GM18868 (cell line): ENCODE data around the gene ST6GALNAC6.

Experiments
- ATAC-seq: cut with Tn5 transposase; IDR thresholded peaks from one replicate; pipeline ENCODE4 v1.9.1; 2021; ENCODE audit warnings: mild to moderate bottlenecking, moderate library complexity; ENCODE audit not compliant: unreplicated experiment

ST6GALNAC6 gene, protein sequence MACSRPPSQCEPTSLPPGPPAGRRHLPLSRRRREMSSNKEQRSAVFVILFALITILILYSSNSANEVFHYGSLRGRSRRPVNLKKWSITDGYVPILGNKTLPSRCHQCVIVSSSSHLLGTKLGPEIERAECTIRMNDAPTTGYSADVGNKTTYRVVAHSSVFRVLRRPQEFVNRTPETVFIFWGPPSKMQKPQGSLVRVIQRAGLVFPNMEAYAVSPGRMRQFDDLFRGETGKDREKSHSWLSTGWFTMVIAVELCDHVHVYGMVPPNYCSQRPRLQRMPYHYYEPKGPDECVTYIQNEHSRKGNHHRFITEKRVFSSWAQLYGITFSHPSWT

DNA sequence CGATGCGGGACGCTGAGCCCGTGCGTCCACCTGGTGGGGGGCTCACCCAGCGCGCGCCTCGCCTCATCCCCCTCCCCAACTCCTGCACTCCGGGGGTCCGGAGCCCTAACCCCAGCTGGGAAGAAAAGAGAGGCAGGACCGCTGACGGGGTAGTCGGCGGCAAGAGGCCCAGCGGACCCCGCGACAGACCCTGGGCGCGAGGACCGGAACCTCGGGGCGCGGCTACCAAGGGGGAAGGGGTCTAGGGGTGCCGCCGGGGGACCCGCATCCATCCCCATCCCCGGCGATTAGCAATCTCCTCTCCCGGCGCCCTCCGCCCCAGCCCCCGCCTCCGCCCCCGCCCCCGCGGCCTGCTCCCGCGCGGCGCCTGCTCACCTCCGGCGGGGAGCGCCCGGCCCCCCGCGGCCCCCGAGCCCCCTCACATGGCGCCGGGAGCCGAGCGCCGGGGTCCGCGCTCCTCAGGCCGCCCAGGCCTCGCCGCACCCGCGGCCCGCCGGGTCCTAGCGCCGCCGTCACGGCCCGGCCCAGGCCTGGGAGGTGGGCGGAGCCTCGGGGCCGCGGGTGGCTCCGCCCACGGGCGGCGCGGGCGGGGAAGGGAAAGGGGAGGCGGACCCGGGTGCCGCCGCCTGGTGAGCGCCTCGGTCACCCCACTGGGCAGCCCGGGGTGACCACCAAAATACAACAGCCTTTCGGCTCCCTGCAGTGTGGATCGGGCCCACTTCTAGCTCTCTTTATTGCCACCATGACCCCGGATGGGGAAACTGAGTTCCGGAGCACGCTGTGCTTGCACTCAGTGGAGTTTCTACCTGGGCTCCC lies at the start of gene ST6GALNAC6:
Gene ST6GALNAC6 (minus strand): TSS at position 476 of the 816 bp plus-strand sequence. CDS start 1,622 bp downstream, outside the sequence.
- peak; percentile 76 for ATAC-seq

DNA sequence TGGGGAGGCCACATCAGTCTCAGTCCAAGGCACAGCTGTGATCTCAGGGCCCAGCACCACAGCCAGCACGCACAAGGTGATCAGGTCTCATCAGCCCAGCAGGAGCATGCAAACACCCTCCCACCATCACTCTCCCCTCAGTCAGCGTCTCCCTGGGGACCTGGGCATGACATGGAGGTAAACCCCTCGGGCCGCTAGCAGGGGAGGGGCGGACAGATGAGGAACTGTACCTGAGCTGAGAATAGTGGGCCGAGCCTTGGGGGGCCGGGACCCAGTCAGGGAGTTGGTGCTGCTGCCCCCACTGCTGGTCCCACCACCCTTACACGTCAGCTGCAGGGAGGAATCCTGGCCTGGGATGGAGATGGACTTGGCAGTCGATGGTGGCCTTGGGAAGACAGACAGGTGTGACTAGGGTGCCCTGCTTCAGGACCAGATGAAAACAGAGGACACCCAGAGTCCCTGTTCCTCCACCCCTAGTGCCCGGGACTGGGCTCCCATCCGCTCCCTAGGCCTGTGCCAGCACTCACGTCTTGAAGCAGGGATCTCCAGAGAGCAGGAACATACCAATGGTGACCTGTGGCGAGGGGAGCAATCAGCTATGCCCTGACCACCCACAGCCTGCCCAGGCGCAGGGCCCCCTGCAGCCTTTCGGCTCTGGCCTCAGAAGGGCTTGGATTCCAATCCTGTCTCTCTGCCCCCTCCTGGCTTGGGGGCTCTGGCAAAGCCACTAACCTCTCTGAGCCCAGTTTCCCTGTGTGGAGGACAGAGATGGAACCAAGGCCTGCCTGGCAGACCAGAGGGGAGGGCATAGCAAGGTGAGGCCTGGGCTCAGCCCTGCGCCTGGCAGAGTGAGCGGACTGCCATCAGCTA lies 48.7 kb upstream of the ST6GALNAC6 start:
- ATAC-seq, result no peak

DNA sequence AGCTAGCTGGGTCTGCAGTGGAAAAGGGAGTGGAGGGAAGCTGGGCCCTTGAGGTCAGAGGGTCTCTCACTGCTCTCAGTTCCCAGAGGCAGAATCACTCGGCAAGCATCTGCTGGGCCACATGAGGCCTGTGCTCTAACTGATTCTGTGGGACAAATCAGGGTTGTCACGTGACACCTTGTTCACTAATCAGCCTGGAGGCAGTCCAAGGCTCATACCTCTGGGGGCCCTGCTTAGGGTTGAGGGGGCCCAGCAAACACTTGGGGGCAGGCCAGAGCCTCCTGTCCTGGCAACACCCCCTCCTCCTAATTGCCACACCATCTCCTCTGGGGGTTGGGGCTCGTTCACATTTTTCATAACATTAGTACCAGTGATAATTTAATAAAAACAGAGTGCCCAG lies 47.3 kb upstream of the ST6GALNAC6 start:
- no peak for ATAC-seq

DNA sequence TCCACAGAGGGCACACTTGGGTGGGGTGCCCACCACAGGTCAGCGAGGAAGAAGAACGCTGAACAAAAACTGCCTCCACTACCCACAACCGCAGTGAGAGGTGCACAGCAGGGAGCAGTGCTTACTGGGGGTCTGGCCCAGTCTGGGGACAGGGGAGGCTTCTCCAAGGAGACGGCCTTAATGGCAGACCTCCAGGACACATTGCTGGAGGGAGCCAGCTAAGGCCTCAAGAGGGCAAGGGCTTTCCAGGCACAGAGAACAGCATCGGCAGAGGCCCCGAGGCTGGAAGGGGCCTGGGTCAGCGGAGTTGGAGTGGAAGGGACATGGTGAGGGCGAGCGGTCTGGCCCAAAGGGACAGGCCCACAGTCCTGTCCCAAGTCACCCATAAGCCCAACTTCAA lies 46.5 kb upstream of the ST6GALNAC6 start:
- no peak for ATAC-seq

DNA sequence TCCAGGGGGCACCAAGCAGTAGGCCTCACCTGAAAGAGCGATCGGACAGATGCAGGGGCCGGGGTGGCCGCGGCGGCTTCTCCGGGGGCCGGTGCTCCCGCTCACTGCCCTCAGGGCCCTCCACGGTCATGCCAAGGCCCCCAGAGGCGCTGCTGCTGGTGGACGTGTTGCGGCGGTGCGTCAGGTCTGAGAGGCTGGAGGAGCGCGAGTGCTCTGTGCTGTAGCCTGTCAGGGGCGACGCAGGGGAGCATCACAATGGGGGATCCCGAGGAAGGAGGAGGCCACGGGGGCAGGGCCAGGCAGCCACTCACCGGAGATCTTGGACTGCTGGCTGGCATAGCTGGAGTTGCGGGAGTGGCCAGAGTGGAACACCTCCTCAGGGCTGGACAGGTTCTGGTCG lies 45.9 kb upstream of the ST6GALNAC6 start:
- ATAC-seq, result no peak

DNA sequence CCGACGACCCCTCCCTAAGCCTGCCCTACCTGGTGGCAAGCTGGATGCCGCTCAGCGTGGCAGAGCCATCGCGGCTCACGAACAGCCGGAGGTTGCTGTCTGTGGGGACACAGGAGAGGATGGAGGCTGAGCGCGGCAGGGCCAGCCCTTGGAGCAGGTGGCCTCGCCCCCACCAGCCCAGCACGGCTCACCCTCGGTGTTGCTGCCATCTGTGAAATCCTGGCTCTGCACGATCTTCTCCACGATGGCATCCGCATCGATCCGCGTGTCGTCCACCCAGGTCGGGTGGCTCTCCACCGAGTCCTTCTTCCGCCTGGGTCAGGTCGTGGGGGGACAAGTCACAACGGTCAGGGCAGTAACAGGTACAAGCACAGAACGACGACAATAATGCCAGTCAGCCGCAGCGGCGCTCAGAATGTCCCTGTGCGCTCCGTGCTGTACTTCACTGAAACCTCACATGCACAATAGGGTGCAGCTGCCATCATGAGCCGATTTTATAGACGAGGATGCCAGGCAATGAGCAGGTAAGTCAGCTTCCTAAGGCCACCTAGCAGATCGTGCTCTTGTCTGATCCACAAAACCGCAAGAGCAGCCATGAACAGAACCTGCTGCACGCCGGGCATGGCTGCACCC lies 45.3 kb upstream of the ST6GALNAC6 start:
- no peak for ATAC-seq

DNA sequence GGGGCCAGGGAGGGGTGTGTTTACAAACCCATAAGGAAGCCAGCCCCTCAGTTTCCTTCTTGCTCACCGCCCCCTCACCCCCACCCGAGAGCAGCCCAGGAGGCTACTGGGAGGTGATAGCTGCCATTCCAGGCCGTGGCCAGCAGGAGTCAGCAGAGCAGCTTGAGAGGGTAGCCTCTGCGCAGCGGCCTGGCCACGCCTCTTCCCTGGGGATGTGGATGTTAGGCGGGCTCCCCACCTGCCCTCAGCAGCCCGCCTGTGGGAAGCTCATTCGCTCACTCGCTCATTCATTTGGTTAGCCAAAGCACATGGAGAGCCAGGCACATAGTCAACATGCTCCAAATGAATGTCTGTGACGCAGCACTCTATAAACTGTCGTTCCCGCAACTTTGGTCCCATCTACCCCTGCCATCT lies 44.3 kb upstream of the ST6GALNAC6 start:
- peak; percentile 68 for ATAC-seq

DNA sequence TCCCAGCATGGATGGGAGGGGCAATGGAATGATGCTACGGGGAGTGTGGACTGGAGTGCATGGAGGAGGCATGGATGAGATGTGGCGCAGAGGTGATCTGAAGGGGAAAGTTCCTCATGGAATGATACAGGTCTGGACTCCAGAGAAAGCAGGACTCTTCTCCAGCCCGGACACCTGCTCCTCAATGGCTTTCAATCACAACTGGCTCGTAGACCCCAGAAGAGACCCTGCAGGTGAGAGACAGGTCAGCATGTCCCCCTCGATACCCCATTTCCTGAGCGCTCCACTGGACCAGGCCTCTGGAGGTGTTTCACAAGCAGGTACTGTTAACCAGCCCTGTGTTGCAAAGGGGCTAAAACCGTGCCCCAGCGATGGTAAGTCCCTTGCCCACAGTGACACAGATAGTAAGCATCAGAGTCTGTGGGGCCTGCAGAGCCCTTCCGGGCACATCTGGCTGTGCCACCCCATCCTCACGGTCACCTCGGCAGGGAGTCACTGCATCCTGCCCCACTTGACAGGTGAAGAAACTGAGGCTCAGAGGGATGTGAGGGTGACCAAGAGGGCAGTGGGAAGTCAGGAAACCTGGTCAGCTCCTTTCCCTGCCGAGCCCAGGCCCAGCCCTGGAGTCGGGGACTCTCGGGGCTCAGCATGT lies 43.7 kb upstream of the ST6GALNAC6 start:
- no peak for ATAC-seq

DNA sequence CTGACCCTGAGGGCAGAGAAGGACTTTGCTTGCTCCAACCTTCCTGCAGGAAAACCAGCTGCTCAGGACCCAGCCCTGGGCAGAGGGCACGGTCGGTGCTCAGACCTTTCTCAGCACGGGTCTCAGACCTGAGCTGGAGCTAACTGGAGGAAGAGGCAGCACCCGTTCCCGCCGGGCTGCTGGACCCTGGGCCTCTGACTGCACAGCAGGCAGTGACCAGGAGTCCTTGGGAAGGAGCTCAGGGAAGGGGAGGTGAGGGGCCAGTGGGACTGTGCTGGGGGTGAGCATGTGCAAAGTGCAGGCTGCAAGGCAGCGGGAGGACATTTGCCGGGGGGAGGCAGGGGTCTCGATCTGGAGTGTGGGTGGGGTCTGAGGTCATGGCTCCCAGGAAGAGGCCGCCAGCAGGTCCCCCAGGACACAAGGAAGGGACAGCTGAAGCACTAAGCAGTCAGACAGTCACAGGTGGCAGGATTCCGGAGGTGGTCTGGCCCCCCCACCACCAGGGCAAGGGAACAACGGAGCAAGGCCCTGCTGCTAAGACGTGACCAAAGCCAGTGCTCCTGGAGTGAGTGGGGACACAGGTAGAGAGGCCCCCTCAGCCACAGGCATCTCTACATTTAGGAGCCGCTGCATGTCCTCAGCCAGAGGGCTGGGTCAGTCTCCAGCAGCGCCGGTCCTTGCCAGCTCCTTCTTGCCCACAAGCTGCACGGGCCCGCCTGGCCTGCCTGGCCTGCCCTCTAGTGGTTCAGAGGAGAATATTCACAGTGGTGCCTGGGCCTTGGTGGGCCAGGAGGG lies 43.0 kb upstream of the ST6GALNAC6 start:
- no peak for ATAC-seq

DNA sequence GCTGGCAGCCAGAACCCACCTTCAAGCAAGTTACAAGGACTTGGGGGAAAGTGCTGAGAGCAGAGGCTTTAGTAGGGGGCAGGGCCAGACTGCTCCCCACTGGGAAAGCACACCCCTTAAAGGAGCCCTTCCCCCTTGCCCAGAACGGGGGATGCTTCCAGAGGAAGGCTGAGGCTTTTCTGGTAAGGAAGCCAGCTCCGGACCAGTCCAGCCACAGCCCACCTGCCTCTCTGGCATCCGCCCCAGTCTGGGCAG lies 42.5 kb upstream of the ST6GALNAC6 start:
- ATAC-seq, result no peak

DNA sequence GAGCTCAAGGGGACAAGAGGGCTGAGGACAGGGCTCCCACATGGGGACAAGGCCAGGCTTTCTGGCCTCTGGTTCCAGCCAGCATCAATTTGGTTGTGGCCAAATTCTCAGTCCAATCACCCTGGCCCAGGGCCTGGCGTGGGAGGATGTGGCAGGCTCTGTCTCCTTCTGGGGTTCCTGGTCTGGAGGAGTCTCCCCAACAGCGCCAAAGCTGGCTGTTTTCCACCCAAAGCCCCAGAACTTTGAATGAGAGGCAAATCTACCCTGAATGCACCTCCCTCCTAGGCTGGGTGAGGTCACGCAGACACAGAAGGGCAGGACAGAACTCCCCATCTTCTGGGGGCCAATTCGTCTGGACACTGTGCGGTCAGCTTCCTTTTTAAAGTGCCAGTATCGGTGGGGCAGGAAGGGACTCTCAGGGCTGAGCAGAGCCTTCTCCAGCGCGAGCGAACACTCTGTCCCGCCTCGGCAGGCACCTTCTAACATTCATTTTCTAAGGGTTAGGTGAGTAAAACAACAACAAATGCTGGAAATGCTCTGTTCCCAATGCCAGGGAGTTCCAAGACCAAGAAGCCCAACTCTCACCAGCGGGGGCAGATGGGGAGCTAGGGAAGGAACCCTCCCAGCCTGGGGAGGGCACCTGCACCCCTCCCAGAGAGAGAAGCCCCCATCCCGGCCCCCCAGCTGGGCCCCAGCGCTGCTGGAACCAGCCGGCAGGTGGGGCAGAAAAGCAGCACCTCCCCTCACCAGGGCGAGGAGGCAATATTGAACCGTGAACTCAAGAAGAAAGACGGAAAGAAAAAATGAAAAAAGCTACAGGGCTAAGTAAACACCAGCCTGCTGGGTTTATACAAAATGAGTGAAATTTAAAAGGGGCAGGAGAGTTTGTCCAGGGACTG lies 41.9 kb upstream of the ST6GALNAC6 start:
- ATAC-seq, result no peak

DNA sequence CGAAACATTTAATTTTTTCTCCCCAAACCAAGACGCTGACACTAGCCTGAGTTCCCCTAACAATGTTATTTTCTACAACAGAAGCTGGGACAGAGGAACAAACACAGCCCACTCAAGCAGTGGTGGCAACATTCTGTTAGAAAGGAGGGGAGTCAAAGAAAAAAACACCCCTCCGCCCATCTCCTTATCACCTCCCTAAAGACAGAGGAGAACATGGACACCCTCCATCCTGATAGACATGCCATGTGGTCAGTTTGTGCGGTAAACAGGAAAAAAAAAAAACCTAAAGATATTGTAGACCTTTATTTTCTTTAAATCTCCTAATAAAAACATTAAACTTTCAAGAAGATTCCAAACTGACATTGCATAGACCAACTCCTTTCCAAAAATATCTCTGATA lies 41.2 kb upstream of the ST6GALNAC6 start:
- no peak for ATAC-seq

DNA sequence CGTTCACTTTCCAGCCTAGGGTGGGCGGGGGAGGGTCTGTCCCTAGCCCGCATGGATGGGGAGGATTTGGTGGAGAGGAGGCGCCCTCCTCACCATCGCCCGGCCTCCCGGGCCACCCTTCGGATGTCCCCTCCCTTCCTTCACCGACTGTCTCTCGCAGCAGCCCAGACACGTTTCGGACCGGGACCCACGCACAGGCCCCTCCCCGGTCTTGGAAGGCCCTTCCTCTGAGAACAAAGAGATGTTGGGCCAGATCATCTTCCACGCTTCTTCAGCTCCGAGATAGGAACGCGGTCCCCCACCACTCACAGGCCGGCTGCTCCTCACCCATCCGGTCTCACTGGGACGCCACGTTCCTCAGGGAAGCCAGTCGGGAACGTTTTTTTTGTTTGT lies 38.9 kb upstream of the ST6GALNAC6 start:
- ATAC-seq, result no peak

DNA sequence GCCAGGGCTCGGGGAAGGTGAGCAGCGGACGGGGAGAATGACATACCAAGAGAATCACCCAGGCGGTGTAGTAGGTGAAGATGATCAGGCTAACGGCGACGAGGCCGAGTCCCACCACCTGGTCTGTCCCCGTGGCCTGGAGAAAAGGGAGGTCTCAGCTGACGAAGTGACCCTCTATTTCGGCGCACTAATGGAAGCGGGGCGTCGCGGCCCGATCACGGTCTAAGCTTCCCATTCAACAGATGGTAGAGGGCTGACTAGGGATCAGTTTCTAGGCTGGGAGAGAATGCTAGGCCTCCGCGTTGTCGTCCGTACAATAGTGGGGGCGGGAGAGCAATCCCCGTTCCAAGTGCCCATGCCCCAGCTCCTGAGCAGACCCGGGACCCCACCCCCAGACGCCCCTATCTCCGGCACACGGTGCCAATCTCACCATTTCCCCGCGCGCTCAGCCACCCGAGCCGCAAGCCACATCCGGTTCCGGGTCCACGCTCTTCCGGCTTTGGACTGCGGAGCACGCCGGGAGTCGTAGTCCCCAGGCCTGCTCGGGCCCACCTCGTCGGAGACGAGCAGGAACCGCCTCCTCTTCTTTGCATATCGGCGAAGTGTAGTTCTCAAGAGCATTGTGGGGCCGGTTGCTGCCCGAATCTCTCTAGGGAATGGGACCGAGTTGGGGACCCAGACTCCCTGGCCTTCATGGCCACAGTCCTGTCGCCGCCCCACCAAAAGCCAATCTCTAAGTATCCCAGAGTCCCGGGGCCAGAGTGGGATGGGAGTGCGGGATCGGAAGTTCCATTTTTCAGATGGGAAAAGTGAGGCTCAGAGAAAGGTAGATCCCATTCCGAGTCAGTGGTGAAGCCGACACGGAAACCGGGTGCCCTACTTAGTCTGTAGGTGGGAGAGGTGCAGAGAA lies 38.2 kb upstream of the ST6GALNAC6 start, which contains the start of gene DPM2:
Gene DPM2 (minus strand): TSS at position 467 of the 910 bp plus-strand sequence. CDS start 34 bp downstream, at position 433.
- peak; percentile 90 for ATAC-seq

DNA sequence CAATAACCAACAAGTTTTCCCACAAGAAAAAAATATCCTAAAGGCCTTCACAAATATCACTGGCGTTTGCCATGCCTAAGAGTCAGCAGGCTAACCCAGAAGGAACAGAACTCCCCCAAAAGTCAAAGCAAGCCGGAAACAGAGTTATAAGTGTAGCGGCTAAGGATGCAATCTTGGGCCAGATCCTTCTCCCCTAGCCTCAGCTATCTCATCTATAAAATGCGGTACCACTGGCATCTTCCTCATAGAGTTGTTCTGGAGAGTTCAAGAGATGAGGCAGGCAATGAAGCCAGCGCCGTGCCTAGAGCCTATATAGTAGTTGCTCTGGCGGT lies 37.6 kb upstream of the ST6GALNAC6 start:
- no peak for ATAC-seq

DNA sequence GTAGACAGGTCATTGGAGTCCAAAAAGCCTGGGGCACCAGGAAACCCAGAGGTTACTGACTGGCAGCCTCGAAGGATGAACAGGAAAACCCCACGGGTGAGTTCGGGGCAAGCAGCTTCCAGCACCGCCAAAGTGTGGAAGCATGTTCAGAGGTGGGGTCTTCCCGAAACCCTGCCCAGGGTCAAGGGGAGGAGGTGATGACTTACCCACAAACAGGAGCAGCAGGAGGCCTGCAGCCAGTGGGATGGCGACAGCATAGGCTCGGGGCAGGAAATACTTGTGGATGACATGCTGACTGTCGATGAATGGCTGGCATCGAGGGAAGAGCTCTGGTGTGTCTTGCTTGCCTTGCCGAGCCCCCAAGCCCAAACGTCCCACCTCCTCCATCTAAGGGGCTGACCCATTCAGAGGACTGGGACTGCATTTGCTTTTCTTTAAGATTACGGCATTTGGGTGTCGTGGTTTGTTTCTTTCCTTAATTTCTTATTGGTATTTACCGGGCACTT lies 37.0 kb upstream of the ST6GALNAC6 start:
- ATAC-seq, result no peak

DNA sequence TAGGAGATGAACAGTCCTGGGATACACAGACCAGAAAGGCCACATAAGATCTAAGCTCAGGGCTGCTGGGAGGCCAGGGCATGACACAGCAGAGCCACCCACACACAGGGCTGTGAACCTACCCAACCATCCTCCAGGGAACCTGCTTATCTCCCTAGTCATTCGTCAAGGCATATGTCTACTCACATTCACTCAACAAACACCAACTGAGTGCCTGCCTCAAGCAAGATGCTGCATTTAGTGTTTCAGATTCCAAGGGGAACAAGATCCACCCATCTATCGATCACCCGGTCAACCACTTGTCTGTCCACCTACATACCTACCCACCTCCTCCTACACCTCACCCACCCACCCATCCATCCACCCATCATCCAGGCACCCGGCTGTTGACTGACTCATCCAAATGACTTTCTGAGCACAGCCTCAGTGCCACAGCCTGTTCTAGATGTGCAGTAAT lies 36.4 kb upstream of the ST6GALNAC6 start:
- ATAC-seq, result no peak
